Neural cell (in vitro differentiated cells): Measurements from ENCODE around the gene TMC3. TPM values are rescaled to one million over a fixed set of nuclear protein-coding genes. Genes with fewer than 3 reads are reported as not detected.

ENCODE experiments used
- H2AFZ ChIP-seq: fragments of 200-600, 300-800 bp; sonication (generic), shearing (Covaris generic); 2 replicates; pipeline ENCODE4 v1.6.0; 2014; ENCODE audit warnings: low read depth, mild to moderate bottlenecking, antibody characterized with exemption, low read length, moderate library complexity
- H3F3A ChIP-seq: fragments of 200-600 bp; shearing (Covaris generic); 2 replicates; pipeline ENCODE4 v1.6.1; 2016; ENCODE audit warnings: mild to moderate bottlenecking, moderate library complexity, mixed read lengths, antibody characterized with exemption, low read length; ENCODE audit not compliant: insufficient read depth, poor library complexity, severe bottlenecking
- H3K27ac ChIP-seq: fragments of 200-600, 300-800 bp; sonication (generic), shearing (Covaris generic); 2 replicates; pipeline ENCODE4 v1.5.1; 2014; ENCODE audit warnings: mild to moderate bottlenecking, low read length, moderate library complexity
- H3K27me3 ChIP-seq: fragments of 300-800, 200-600 bp; sonication (generic), shearing (Covaris generic); 2 replicates; pipeline ENCODE4 v1.6.0; 2014; ENCODE audit warnings: mild to moderate bottlenecking, low read depth, low read length, moderate library complexity; ENCODE audit not compliant: insufficient read depth
- H3K36me3 ChIP-seq: fragments of 300-800, 200-600 bp; sonication (generic), shearing (Covaris generic); 2 replicates; pipeline ENCODE4 v1.5.1; 2014; ENCODE audit warnings: mild to moderate bottlenecking, antibody characterized with exemption, low read length, moderate library complexity; ENCODE audit not compliant: insufficient read depth
- H3K4me2 ChIP-seq: fragments of 300-800, 200-600 bp; sonication (generic), shearing (Covaris generic); 2 replicates; pipeline ENCODE4 v1.6.0; 2014; ENCODE audit warnings: mild to moderate bottlenecking, low read length
- H3K4me3 ChIP-seq: fragments of 300-800, 200-600 bp; sonication (generic), shearing (Covaris generic); 2 replicates; pipeline ENCODE4 v1.5.1; 2014; ENCODE audit warnings: mild to moderate bottlenecking, low read length, moderate library complexity
- H3K79me2 ChIP-seq: fragments of 200-600 bp; shearing (Covaris generic); replicated peaks from 2 replicates; pipeline ENCODE4 v1.6.0; 2014; ENCODE audit warnings: mild to moderate bottlenecking, low read length, moderate library complexity; ENCODE audit not compliant: insufficient read depth
- H3K9ac ChIP-seq: fragments of 300-800, 200-600 bp; sonication (generic), shearing (Covaris generic); 2 replicates; pipeline ENCODE4 v1.6.1; 2016; ENCODE audit warnings: mild to moderate bottlenecking, low read length, mixed read lengths
- H3K9me2 ChIP-seq: fragments of 200-600 bp; shearing (Covaris generic); 2 replicates; pipeline ENCODE4 v1.6.1; 2016; ENCODE audit warnings: mild to moderate bottlenecking, low read length, mixed read lengths; ENCODE audit not compliant: insufficient read depth
- H3K9me3 ChIP-seq: fragments of 200-600, 300-800 bp; sonication (generic), shearing (Covaris generic); 2 replicates; pipeline ENCODE4 v1.6.1; 2016; ENCODE audit warnings: mild to moderate bottlenecking, mixed run types, low read length, moderate library complexity, mixed read lengths
- H4K20me1 ChIP-seq: fragments of 200-600 bp; shearing (Covaris generic); 2 replicates; pipeline ENCODE4 v1.6.1; 2016; ENCODE audit warnings: mild to moderate bottlenecking, mixed run types; ENCODE audit not compliant: insufficient read depth
- EP300 ChIP-seq: fragments of 450-650 bp; conservative IDR thresholded peaks from 2 replicates; pipeline ENCODE4 v1.6.1; 2014; ENCODE audit warnings: antibody characterized with exemption, mild to moderate bottlenecking, moderate library complexity; ENCODE audit not compliant: poor library complexity, severe bottlenecking
- EZH2 ChIP-seq: fragments of 200-600, 300-800 bp; shearing (Covaris generic), sonication (generic); IDR thresholded peaks from 2 replicates; pipeline ENCODE4 v1.6.1; 2014; ENCODE audit warnings: antibody characterized with exemption, low read length, borderline replicate concordance, mild to moderate bottlenecking; ENCODE audit not compliant: insufficient read depth, poor library complexity, severe bottlenecking
- MXI1 ChIP-seq: fragments of 450-650 bp; conservative IDR thresholded peaks from 2 replicates; pipeline ENCODE4 v1.6.1; 2014; ENCODE audit warnings: antibody characterized with exemption, mild to moderate bottlenecking; ENCODE audit not compliant: poor library complexity, severe bottlenecking
- POLR2AphosphoS5 ChIP-seq: IDR thresholded peaks from 2 replicates; pipeline ENCODE4 v1.6.1; 2012
- RAD21 ChIP-seq: fragments of 450-650 bp; conservative IDR thresholded peaks from 2 replicates; pipeline ENCODE4 v1.6.1; 2014; ENCODE audit warnings: antibody characterized with exemption, mild to moderate bottlenecking, moderate library complexity
- SMC3 ChIP-seq: fragments of 450-650 bp; conservative IDR thresholded peaks from 2 replicates; pipeline ENCODE4 v1.6.1; 2014; ENCODE audit warnings: antibody characterized with exemption, mild to moderate bottlenecking, moderate library complexity; ENCODE audit not compliant: poor library complexity
- TAF1 ChIP-seq: IDR thresholded peaks from 2 replicates; pipeline ENCODE4 v1.6.1; 2012; ENCODE audit warnings: low read depth
- polyA plus RNA-seq: library from polyadenylated mRNA; depleted of rRNA; stranded (reverse); fragments of >200 nt; gene quantifications from 2 replicates; pipeline ENCODE4 v1.2.3, GENCODE V29; 2014
- TF ChIP-seq, protein P1 (sequence below): fragments of 450-650 bp; IDR thresholded peaks from 2 replicates; pipeline ENCODE4 v1.5.1; 2014; ENCODE audit warnings: antibody characterized with exemption, mild to moderate bottlenecking, moderate library complexity; ENCODE audit not compliant: poor library complexity, severe bottlenecking
- TF ChIP-seq, protein P2 (sequence below): IDR thresholded peaks from 2 replicates; pipeline ENCODE4 v1.6.1; 2012; ENCODE audit warnings: borderline replicate concordance

Gene TMC3
- polyA plus RNA-seq, 1 donor from 2014 or later, result not detected

DNA sequence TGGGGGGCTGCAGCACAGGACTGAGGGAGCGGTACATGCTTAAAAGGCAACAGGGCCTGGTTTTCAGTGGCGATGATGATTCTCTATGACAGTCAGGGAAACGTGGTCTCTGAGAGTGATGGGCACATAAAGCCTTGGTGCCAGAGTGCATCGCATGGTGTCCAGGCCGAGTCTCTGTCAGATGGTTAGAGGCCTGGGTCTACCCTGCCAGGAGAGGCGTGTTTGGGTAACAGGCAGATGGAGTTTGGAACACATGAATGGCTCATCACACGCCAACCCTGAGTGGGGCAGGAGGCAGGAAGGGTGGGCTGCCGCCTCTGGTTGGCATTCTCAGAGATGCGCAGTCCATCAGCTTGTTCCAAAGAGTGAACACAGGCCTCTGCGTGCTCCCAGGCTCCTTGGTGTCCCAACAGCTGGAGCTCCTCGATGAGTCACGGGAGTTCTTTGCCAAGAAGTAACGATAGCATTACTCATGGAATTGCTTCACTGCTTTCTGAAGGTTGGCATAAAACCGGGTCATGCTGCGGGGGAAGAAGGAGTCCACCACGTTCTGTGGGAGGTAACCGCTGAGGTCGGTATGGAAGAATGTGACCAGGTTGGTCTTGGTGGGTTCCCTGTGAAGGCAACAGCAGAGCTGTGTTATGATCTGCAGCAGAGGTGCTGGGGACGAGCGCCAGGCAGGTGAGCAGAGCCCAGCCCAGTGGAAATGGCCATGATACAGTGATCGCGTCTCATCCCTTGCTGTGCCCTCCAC lies 61.0 kb downstream of the TMC3 start:
- no peaks in the 10 kb centered on the region for H3K9me3 ChIP-seq
- H3K4me3 ChIP-seq, result no peak overlapping the region
- no peaks in the 10 kb centered on the region for H4K20me1 ChIP-seq
- no peaks in the 10 kb centered on the region for H3K36me3 ChIP-seq
- no peak overlapping the region for H3K9ac ChIP-seq
- no peaks in the 10 kb centered on the region for H3K79me2 ChIP-seq
- H3K27ac ChIP-seq, result no peak overlapping the region
- TF ChIP-seq MXI1, result no peak
- TF ChIP-seq EZH2, result no peak
- TF ChIP-seq SMC3, result no peak
- TF ChIP-seq EP300, result no peak
- TF ChIP-seq, protein P1, sequence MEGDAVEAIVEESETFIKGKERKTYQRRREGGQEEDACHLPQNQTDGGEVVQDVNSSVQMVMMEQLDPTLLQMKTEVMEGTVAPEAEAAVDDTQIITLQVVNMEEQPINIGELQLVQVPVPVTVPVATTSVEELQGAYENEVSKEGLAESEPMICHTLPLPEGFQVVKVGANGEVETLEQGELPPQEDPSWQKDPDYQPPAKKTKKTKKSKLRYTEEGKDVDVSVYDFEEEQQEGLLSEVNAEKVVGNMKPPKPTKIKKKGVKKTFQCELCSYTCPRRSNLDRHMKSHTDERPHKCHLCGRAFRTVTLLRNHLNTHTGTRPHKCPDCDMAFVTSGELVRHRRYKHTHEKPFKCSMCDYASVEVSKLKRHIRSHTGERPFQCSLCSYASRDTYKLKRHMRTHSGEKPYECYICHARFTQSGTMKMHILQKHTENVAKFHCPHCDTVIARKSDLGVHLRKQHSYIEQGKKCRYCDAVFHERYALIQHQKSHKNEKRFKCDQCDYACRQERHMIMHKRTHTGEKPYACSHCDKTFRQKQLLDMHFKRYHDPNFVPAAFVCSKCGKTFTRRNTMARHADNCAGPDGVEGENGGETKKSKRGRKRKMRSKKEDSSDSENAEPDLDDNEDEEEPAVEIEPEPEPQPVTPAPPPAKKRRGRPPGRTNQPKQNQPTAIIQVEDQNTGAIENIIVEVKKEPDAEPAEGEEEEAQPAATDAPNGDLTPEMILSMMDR, result no peak
- TF ChIP-seq TAF1, result no peak
- no peak for TF ChIP-seq POLR2AphosphoS5
- no peak for TF ChIP-seq RAD21
- TF ChIP-seq, protein P2, sequence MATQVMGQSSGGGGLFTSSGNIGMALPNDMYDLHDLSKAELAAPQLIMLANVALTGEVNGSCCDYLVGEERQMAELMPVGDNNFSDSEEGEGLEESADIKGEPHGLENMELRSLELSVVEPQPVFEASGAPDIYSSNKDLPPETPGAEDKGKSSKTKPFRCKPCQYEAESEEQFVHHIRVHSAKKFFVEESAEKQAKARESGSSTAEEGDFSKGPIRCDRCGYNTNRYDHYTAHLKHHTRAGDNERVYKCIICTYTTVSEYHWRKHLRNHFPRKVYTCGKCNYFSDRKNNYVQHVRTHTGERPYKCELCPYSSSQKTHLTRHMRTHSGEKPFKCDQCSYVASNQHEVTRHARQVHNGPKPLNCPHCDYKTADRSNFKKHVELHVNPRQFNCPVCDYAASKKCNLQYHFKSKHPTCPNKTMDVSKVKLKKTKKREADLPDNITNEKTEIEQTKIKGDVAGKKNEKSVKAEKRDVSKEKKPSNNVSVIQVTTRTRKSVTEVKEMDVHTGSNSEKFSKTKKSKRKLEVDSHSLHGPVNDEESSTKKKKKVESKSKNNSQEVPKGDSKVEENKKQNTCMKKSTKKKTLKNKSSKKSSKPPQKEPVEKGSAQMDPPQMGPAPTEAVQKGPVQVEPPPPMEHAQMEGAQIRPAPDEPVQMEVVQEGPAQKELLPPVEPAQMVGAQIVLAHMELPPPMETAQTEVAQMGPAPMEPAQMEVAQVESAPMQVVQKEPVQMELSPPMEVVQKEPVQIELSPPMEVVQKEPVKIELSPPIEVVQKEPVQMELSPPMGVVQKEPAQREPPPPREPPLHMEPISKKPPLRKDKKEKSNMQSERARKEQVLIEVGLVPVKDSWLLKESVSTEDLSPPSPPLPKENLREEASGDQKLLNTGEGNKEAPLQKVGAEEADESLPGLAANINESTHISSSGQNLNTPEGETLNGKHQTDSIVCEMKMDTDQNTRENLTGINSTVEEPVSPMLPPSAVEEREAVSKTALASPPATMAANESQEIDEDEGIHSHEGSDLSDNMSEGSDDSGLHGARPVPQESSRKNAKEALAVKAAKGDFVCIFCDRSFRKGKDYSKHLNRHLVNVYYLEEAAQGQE, result no peak
- no peaks in the 10 kb centered on the region for H3K9me2 ChIP-seq
- no peaks in the 10 kb centered on the region for H3K27me3 ChIP-seq
- no peak overlapping the region for H2AFZ ChIP-seq
- H3F3A ChIP-seq, result no peaks in the 10 kb centered on the region
- no peak overlapping the region for H3K4me2 ChIP-seq

DNA sequence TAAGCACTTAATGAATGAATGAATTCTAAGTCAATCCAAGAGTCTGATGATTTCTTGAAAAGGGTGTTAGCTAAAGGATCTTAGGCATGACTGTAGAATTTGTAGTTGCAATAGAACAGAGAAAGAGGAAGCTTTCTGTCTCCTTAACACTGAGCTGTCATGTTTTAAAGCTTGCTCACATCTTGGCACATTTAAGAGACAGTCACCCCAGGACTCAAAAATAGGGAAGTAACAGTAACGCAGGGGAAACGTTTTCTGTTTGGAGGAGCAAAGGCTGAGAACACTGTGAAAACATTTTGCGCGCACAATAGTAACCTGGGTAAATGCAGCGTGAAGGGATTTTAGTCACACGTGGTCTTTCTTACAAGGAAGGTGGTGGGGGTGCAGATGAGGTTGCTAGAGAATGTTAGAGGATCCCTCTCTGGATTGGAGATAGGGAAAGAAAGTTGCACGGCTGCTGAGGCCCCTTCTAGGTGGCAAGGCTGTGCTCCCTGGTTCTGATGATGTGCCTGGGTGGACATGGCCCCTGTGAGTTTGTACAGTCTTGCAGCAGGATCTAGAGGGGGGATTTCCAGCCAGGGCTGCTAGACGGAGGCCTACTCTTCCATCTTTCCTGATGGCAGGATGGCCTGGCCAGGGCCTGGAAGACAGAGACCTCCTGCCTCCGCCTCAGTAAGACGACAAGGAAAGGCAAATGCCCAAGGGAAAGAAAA lies 62.1 kb downstream of the TMC3 start:
- Histone ChIP-seq H3K9me3 (no peaks in the 10 kb centered on the region), H4K20me1 (no peaks in the 10 kb centered on the region), H3K4me3 (no peak overlapping the region), H3K36me3 (no peaks in the 10 kb centered on the region), H3K9me2 (no peaks in the 10 kb centered on the region), H2AFZ (no peak overlapping the region), H3F3A (no peaks in the 10 kb centered on the region), H3K9ac (no peak overlapping the region), H3K79me2 (no peaks in the 10 kb centered on the region), H3K27me3 (no peaks in the 10 kb centered on the region), H3K4me2 (no peak overlapping the region), H3K27ac (no peak overlapping the region)
- TF ChIP-seq, protein P1, result no peak
